Measurements from ENCODE around the gene RALGPS1. TPM values are rescaled to one million over a fixed set of nuclear protein-coding genes. Genes with fewer than 3 reads are reported as not detected.
A peak's percentile ranks its signal among the peaks of the same experiment; 100 is the strongest.

RALGPS1 gene
- polyA plus RNA-seq, 2 of the 4 experiments (the other 2 are of a cell fraction): 5.0 to 7.9 TPM

GRCh38 chr9:127185931-127186781, 271.6 kb downstream of the RALGPS1 start (continued):
- TF ChIP-seq, protein P1, sequence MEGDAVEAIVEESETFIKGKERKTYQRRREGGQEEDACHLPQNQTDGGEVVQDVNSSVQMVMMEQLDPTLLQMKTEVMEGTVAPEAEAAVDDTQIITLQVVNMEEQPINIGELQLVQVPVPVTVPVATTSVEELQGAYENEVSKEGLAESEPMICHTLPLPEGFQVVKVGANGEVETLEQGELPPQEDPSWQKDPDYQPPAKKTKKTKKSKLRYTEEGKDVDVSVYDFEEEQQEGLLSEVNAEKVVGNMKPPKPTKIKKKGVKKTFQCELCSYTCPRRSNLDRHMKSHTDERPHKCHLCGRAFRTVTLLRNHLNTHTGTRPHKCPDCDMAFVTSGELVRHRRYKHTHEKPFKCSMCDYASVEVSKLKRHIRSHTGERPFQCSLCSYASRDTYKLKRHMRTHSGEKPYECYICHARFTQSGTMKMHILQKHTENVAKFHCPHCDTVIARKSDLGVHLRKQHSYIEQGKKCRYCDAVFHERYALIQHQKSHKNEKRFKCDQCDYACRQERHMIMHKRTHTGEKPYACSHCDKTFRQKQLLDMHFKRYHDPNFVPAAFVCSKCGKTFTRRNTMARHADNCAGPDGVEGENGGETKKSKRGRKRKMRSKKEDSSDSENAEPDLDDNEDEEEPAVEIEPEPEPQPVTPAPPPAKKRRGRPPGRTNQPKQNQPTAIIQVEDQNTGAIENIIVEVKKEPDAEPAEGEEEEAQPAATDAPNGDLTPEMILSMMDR (IDR thresholded peaks at IDR 0.05): no peak
- TF ChIP-seq FOSL2 (IDR thresholded peaks at IDR 0.05): no peak
- no peak for TF ChIP-seq FOSL2 (CRISPR knock-in tag; IDR thresholded peaks at IDR 0.05)
- TF ChIP-seq KDM1A (IDR thresholded peaks at IDR 0.05; ENCODE audit: low read depth): no peak
- TF ChIP-seq SMC3 (IDR thresholded peaks at IDR 0.05): no peak

GRCh38 chr9:127186806-127187205, 272.2 kb downstream of the RALGPS1 start:
- Histone ChIP-seq H3K4me3 (no peak overlapping the region), H3K27ac (peak overlapping the region; percentile 3 to 75; a peak in 4 of 6 replicates), H3K9me3 (no peaks in the 10 kb centered on the region), H3K4me1 (peaks cover 23% of the 10 kb centered on the region), H3K4me2 (peak overlapping the region; percentile 69)
- POLR2A ChIA-PET: no interaction called here
- 95% methylated on average over 7 of the region's 7 CpGs for WGBS (ENCODE audit: missing lambda C conversion rate)
- no peak for FAIRE-seq
- no peak for ATAC-seq
- CTCF ChIA-PET: interaction anchor here (6.5 to 24.1 kb wide), 3 partner anchors 12 to 245 kb away, joined by 55 to 381 read pairs (median 373); no protein-coding TSS in a partner anchor
- no peak for TF ChIP-seq CBX2 (IDR thresholded peaks at IDR 0.05; ENCODE audit: borderline replicate concordance, low read depth)
- TF ChIP-seq, protein P2, sequence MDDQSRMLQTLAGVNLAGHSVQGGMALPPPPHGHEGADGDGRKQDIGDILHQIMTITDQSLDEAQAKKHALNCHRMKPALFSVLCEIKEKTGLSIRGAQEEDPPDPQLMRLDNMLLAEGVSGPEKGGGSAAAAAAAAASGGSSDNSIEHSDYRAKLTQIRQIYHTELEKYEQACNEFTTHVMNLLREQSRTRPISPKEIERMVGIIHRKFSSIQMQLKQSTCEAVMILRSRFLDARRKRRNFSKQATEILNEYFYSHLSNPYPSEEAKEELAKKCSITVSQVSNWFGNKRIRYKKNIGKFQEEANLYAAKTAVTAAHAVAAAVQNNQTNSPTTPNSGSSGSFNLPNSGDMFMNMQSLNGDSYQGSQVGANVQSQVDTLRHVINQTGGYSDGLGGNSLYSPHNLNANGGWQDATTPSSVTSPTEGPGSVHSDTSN (IDR thresholded peaks at IDR 0.05): no peak
- no peak for TF ChIP-seq MAFK (IDR thresholded peaks at IDR 0.05; ENCODE audit: partially characterized antibody)
- no peak for TF ChIP-seq MYC (IDR thresholded peaks at IDR 0.05; ENCODE audit: borderline replicate concordance, low read length)
- DNase-seq (ENCODE audit: low read depth in 1 of 2, low spot score in 1 of 2): no peak

DNA sequence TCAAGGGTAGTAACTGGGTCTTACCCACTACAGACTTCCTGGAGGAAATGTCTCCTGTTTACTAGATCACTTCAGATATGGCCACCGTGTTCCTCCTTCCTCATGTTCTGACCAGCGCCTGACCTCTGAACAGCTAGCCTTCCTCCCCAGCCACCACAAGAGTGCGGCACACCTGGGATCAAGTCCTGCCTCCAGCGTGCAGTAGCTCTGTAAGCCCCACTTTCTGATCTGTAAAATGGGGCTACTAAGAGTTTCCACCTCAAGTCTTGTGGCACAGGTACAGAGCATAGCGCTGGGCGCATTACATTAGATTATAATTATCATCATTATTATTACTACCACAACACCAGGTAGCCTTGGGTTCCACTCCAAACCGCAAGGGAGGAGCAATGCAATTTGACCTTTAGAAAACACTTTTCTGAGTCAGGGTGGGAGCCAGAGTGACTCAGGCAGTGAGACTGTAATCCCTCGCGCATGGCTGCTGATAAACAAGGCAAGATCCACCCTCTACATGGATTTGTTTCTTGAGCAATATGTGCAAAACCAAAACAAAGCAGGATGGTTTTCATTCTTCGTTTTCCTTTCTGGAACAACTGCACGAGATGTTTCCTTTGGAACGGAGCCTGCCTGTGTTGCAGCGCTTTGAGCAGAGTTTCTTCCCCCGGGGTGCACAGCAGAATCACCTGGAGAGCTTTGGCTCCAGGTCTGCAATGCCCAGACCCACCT, 272.8 kb downstream of the RALGPS1 start:
- H3K9me3 ChIP-seq: no peaks in the 10 kb centered on the region
- ChIA-PET POLR2A (no interaction called here), CTCF (interaction anchor here (6.5 to 24.1 kb wide), 3 partner anchors 11 to 246 kb away, joined by 55 to 381 read pairs (median 373); no protein-coding TSS in a partner anchor)
- TF ChIP-seq KDM1A (IDR thresholded peaks at IDR 0.05; ENCODE audit: low read depth): no peak
- TF ChIP-seq FOSL2 (IDR thresholded peaks at IDR 0.05): peak; percentile 37; the same call in 1 of the 2 replicates
- peak; percentile 50 for TF ChIP-seq FOSL2 (CRISPR knock-in tag; IDR thresholded peaks at IDR 0.05)
- 0 out of 5 replicates have a peak, but pooled peaks of 1 of the 2 experiments have one; percentile 26 for TF ChIP-seq JUN (IDR thresholded peaks at IDR 0.05)
- 0 out of 2 replicates have a peak, but pooled peaks have one; percentile 24 for TF ChIP-seq JUNB (IDR thresholded peaks at IDR 0.05)
- TF ChIP-seq EHF (CRISPR knock-in tag; IDR thresholded peaks at IDR 0.05): no peak
- TF ChIP-seq CEBPB (IDR thresholded peaks at IDR 0.05): peak; percentile 34 to 54; a peak in 3 of 4 replicates
- TF ChIP-seq MYC (IDR thresholded peaks at IDR 0.05; ENCODE audit: borderline replicate concordance, low read length): 0 out of 2 replicates have a peak, but pooled peaks have one; percentile 26
- H3K4me2 ChIP-seq: peak overlapping the region; percentile 69
- DNase-seq (ENCODE audit: low read depth in 1 of 2, low spot score in 1 of 2) (peak; percentile 55 to 60), FAIRE-seq (no peak), ATAC-seq (peak; percentile 87)
- no peak overlapping the region for H3K4me3 ChIP-seq
- 34% methylated on average over 14 of the region's 14 CpGs for WGBS (ENCODE audit: missing lambda C conversion rate)
- peaks cover 23% of the 10 kb centered on the region for H3K4me1 ChIP-seq
- peak overlapping the region; percentile 3 to 75; a peak in 4 of 6 replicates for H3K27ac ChIP-seq

DNA sequence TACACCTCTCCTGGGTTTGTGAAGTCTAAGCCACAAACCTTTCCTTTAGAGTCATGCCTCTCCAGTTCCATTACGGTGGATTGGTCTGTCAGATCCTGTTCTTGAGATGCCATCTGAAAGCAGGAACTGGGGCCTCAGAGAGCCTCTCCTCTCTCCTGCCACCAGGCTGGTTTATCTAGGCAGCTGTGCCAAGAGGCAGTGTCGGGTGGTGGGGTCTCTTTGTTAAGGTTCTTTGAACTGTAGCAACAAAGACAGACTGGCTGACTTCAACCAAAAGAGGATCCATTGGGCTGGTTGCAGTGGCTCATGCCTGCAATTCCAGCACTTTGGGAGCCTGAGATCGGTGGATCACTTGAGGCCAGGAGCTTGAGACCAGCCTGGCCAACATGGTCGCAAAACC, 273.8 kb downstream of the RALGPS1 start:
- 92% methylated on average over 4 of the region's 4 CpGs for WGBS (ENCODE audit: missing lambda C conversion rate)

More for the DNA sequence above, 273.8 kb downstream of the RALGPS1 start:
- CTCF ChIA-PET: interaction anchor here (0.6 to 24.1 kb wide), 5 partner anchors 10 to 247 kb away, joined by 3 to 381 read pairs (median 55); no protein-coding TSS in a partner anchor
- FAIRE-seq: no peak
- POLR2A ChIA-PET: no interaction called here
- Histone ChIP-seq H3K4me3 (no peak overlapping the region), H3K4me1 (peaks cover 23% of the 10 kb centered on the region), H3K27ac (peak overlapping the region in 1 of 2 experiments; percentile 66; a peak in 3 of 6 replicates), H3K9me3 (no peaks in the 10 kb centered on the region), H3K4me2 (no peak overlapping the region)
- TF ChIP-seq NR3C1 (IDR thresholded peaks at IDR 0.05): no peak
- no peak for TF ChIP-seq ZC3H11A (IDR thresholded peaks at IDR 0.05)
- no peak for TF ChIP-seq ZNF302 (CRISPR knock-in tag; IDR thresholded peaks at IDR 0.05)
- no peak for TF ChIP-seq HEYL (CRISPR knock-in tag; IDR thresholded peaks at IDR 0.05)
- no peak for DNase-seq (ENCODE audit: low read depth in 1 of 2, low spot score in 1 of 2)
- ATAC-seq: no peak

Data from A549 (cell line).